AG04449 (cell line): Measurements from ENCODE around the gene RSPRY1.

Experiments used
- CTCF ChIA-PET: fragments of 350-600 bp; formaldehyde crosslinking; extraction: SDS; loops from one replicate; lab custom pipeline; 2021; ENCODE audit warnings: antibody characterized with exemption; lab: Yijun Ruan, JAX
- POLR2A ChIA-PET: fragments of 400-600, 350-600 bp; formaldehyde crosslinking; extraction: SDS; loops from one replicate; lab custom pipeline; 2020; ENCODE audit warnings: antibody characterized with exemption, inconsistent platforms; lab: Yijun Ruan, JAX
- DNase-seq: peaks from one replicate; pipeline ENCODE4 v3.0.0-alpha.2; 2010; ENCODE audit warnings: low read depth, low spot score
- H3K4me3 ChIP-seq: 2 replicates; pipeline ENCODE4 v1.5.1; 2011; ENCODE audit warnings: low read depth, mild to moderate bottlenecking, control low read depth, low read length
- TF ChIP-seq, protein P1 (sequence below): IDR thresholded peaks from one replicate; pipeline ENCODE4 v1.5.1; 2011; ENCODE audit warnings: mild to moderate bottlenecking, moderate library complexity, low read length, control low read depth, inconsistent platforms; ENCODE audit not compliant: insufficient read depth; ENCODE audit errors: missing control alignments

Gene RSPRY1

DNA sequence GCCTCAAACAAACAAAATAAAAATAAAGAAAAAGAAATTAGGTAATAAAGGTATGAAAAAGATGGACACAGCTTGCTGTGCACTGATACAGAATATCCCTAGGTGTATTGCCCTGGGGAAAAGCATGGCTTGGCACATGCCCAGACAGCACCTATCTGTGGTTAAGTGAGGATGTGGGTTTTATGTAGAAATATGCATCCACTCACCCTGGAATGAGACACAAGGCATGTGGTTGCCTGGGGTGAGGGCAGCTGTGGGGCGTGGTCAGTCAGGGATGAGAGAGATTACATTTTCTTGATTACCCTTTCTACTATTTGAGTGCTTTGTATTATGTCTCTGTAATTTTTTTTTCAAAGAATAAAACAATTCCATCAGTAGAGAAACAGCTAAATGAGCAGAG is 91.5 kb downstream of the RSPRY1 start:
- ChIA-PET POLR2A (no interaction called here), CTCF (interaction anchor here (0.7 to 1.1 kb wide), 2 partner anchors 141 to 185 kb away, joined by 3 read pairs; partner anchors contain the start of gene CPNE2)
- TF ChIP-seq, protein P1, sequence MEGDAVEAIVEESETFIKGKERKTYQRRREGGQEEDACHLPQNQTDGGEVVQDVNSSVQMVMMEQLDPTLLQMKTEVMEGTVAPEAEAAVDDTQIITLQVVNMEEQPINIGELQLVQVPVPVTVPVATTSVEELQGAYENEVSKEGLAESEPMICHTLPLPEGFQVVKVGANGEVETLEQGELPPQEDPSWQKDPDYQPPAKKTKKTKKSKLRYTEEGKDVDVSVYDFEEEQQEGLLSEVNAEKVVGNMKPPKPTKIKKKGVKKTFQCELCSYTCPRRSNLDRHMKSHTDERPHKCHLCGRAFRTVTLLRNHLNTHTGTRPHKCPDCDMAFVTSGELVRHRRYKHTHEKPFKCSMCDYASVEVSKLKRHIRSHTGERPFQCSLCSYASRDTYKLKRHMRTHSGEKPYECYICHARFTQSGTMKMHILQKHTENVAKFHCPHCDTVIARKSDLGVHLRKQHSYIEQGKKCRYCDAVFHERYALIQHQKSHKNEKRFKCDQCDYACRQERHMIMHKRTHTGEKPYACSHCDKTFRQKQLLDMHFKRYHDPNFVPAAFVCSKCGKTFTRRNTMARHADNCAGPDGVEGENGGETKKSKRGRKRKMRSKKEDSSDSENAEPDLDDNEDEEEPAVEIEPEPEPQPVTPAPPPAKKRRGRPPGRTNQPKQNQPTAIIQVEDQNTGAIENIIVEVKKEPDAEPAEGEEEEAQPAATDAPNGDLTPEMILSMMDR: no peak
- no peak overlapping the region for H3K4me3 ChIP-seq
- DNase-seq: no peak

DNA sequence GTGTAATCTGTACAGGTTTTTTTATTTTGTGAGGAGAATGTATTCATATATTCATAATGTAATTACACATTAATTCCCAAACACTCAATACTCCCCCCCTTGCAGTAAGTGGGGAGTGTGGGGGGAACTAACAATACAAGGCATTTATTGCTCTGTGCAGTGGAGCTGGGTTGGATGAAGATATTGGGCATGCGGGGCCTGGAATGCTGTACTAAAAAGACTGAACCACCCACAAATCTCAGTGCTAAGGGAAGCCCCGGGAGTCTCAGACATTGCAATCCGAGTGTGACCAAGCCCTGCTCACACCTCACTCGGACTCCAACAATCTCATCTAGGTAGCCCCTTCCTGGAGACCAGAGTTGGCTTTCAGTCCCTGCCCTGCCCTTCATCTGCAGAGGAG is 92.4 kb downstream of the RSPRY1 start:
- TF ChIP-seq, protein P1: no peak
- CTCF ChIA-PET: interaction anchor here (1.5 kb wide), 1 partner anchor 144 kb away, joined by 5 read pairs; no protein-coding TSS in a partner anchor
- POLR2A ChIA-PET: no interaction called here
- H3K4me3 ChIP-seq: no peak overlapping the region
- DNase-seq: no peak

DNA sequence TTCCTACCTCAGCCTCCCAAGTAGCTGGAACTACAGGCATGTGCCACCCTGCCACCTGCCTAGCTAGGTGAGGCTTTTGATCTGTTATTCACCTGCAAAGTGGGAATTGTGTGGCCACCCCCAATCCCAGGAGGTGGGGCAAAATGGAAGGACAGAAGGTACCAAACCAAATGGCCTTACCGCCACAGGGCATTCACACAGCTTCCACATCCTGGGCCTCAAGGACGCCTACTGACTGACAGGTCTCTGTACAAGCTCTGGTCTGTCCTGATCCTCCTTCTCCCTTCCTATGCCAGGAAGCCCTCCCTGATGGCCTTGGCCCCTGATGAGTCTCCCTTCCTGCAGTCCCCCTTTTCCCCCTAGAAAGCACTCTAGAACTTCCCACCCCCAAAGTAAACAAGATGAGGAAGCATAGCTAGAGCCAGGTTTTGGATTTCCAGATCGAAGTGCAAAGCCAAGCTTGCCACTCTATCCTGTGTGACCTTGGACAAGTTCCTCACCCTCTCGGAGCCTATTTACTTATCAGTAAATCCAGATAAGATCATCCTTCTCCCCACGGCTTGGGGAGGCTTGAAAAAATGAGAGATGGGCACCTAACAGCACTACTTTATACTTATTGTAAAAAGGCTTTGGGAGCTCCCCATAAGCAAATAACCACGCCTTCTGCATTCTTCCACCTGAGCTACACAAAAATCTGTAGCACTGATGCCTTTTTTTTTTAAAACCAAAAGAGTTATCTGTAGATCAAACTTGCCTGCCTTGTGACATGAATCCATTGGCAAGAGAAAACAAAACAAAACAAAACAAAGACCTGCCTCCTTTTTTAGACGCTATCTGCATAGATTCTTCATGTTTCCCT is 93.9 kb downstream of the RSPRY1 start:
- no peak for DNase-seq
- CTCF ChIA-PET: interaction anchor here (1.0 to 1.4 kb wide), 3 partner anchors 12 to 143 kb away, joined by 3 to 5 read pairs (median 3); no protein-coding TSS in a partner anchor

DNA sequence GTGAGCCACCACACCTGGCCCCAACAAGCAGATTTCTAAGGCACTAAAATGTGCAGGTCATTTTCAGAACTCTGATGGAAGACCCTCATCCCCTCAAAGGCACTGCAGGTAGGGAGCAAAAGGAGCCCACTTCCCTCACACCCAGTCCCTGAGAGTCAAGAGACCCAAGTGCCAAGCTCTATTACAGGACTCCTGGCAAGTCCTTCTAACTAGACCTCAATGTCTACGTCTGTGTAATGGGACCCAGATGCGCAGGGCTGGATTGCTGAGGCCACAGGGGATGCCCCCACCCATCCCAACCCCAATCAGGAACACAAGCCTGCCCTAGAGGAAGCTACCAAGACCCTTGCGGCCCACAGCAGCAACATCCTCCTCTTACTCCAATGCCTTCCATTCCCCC is 95.7 kb downstream of the RSPRY1 start:
- CTCF ChIA-PET: no interaction called here
- no peak for DNase-seq
- H3K4me3 ChIP-seq: no peak overlapping the region
- TF ChIP-seq, protein P1: no peak
- POLR2A ChIA-PET: no interaction called here

More for the DNA sequence above, 93.9 kb downstream of the RSPRY1 start:
- no peak overlapping the region for H3K4me3 ChIP-seq
- POLR2A ChIA-PET: no interaction called here
- TF ChIP-seq, protein P1: no peak

DNA sequence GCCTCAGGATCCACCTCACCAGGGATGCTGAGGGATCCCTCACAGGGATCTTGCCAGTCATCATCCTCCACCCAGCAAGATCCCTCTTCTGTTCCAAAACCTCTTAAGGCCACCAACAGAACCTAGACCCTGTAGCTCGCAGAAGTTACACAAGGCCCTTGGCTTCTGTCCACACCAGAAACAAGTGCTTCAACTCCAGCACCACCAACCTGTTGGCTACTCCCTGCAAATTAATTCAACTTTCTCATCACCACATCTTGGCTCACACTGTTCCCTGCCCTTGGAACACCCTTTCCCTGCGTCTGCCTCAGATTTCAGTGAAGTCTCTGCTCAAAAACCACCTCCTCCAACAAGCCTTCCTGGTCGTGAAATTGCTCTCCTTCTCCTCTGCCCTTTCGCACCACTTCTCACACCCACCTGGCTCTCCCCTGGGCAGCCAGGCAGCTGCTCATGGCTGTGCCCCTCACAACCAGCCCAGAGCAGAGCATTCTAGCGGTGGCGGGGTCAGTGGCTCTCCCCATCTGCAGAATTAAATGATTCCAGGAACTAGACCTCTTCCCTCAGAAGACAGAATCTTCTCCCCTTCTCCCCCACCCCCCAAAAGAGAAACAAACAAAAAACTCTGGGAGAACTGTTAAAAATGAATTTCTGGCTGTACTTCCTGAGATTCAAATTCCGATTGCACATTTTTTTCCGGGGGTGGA is 96.5 kb downstream of the RSPRY1 start:
- TF ChIP-seq, protein P1: no peak
- POLR2A ChIA-PET: no interaction called here
- no peak overlapping the region for H3K4me3 ChIP-seq
- CTCF ChIA-PET: no interaction called here
- no peak for DNase-seq

DNA sequence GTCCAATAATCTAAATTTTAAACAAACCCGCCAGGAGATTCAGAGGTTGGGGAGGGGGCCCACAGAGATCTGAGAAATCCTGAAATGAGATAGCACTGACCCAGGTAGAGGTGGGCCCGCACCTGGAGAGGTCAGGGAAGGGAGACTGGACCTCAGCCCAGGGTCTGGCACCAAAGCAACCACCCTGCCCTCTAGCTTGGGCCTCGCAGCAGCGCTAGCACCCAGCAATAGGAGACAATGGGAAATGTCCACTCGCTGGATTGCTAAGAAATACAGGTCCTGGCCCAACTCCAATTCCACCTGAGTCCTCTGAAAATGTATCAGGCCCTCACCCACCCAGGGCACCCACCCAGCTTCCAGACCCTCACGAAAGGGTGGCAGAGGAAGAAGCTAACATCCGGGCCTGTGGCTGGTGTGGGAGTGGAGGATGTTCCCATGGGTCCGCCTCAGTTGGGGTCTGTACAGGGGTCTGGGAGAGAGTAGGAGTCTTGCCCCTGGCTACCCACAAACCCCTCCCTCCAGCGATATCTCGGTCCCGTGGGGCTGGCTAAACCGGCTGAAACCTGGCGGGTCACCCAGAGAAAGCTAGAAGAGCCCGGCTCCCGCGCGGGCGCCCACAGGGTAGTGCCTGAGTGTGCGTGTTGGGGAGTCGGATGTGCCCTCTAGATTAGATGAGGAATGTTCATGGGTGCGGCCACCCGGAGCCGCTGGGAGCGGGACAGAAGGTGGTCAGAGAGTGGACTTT is 97.3 kb downstream of the RSPRY1 start:
- H3K4me3 ChIP-seq: no peak overlapping the region
- POLR2A ChIA-PET: no interaction called here
- TF ChIP-seq, protein P1: no peak
- CTCF ChIA-PET: no interaction called here
- DNase-seq: no peak
